ENCODE data around the gene CNNM2.

Gene CNNM2

GRCh38 chr10:102917962-102918816 lies at the start of gene CNNM2:
TSS of gene CNNM2 (plus strand) at chr10:102918294. CDS start at chr10:102918481, 187 bp downstream.
- no peaks in the 10 kb centered on the region for H3K36me3 ChIP-seq (ENCODE audit: control insufficient read depth, insufficient read depth, low read length)
- H3K9me3 ChIP-seq (ENCODE audit: control insufficient read depth, insufficient read depth, low read depth, low read length): no peaks in the 10 kb centered on the region
- H3K4me3 ChIP-seq (ENCODE audit: low read depth, low read length): peak within 1 kb of the TSS; percentile 99
- peak within 1 kb of the TSS; percentile 90 for H3K9ac ChIP-seq (ENCODE audit: low read length)
- peaks cover 14% of the 10 kb centered on the region; the same call in 1 of the 2 replicates for H3K4me1 ChIP-seq (ENCODE audit: control insufficient read depth, insufficient read depth, low read length)
- peak within 1 kb of the TSS; percentile 86 for H3K27ac ChIP-seq (ENCODE audit: low read depth, low read length)
- peaks cover 26% of the 10 kb centered on the region for H3K27me3 ChIP-seq (ENCODE audit: control insufficient read depth, insufficient read depth, low read length)

- no peaks in the 10 kb centered on the region for H3K27me3 ChIP-seq (ENCODE audit: control insufficient read depth, insufficient read depth, low read length)
- peaks cover 13% of the 10 kb centered on the region for H3K4me1 ChIP-seq (ENCODE audit: control insufficient read depth, insufficient read depth, low read length)
- H3K27ac ChIP-seq (ENCODE audit: low read depth, low read length): no peak overlapping the region
- no peaks in the 10 kb centered on the region for H3K36me3 ChIP-seq (ENCODE audit: control insufficient read depth, insufficient read depth, low read length)
- H3K4me3 ChIP-seq (ENCODE audit: low read depth, low read length): peak overlapping the region; percentile 74
- H3K9me3 ChIP-seq (ENCODE audit: control insufficient read depth, insufficient read depth, low read depth, low read length): no peaks in the 10 kb centered on the region
- H3K9ac ChIP-seq (ENCODE audit: low read length): peak overlapping the region; percentile 14
Measured at GRCh38 chr10:102868911-102869257, 49.2 kb upstream of the CNNM2 start.

GRCh38 chr10:102869258-102870198 lies 48.6 kb upstream of the CNNM2 start, which contains the start of gene AS3MT:
TSS of gene AS3MT (plus strand) at chr10:102869470. CDS start at chr10:102869593, 123 bp downstream.
- Histone ChIP-seq H3K9ac (ENCODE audit: low read length) (peak within 1 kb of the TSS; percentile 64), H3K4me3 (ENCODE audit: low read depth, low read length) (peak within 1 kb of the TSS; percentile 74), H3K36me3 (ENCODE audit: control insufficient read depth, insufficient read depth, low read length) (no peaks in the 10 kb centered on the region), H3K27me3 (ENCODE audit: control insufficient read depth, insufficient read depth, low read length) (no peaks in the 10 kb centered on the region), H3K4me1 (ENCODE audit: control insufficient read depth, insufficient read depth, low read length) (peaks cover 13% of the 10 kb centered on the region), H3K27ac (ENCODE audit: low read depth, low read length) (no peak within 1 kb of the TSS), H3K9me3 (ENCODE audit: control insufficient read depth, insufficient read depth, low read depth, low read length) (no peaks in the 10 kb centered on the region)

- Histone ChIP-seq H3K9me3 (ENCODE audit: control insufficient read depth, insufficient read depth, low read depth, low read length) (no peaks in the 10 kb centered on the region), H3K4me1 (ENCODE audit: control insufficient read depth, insufficient read depth, low read length) (peaks cover 13% of the 10 kb centered on the region), H3K36me3 (ENCODE audit: control insufficient read depth, insufficient read depth, low read length) (no peaks in the 10 kb centered on the region), H3K27me3 (ENCODE audit: control insufficient read depth, insufficient read depth, low read length) (no peaks in the 10 kb centered on the region), H3K27ac (ENCODE audit: low read depth, low read length) (no peak overlapping the region), H3K4me3 (ENCODE audit: low read depth, low read length) (peak overlapping the region; percentile 74), H3K9ac (ENCODE audit: low read length) (peak overlapping the region; percentile 64)
Measured at GRCh38 chr10:102870221-102870620, 47.9 kb upstream of the CNNM2 start.

- H3K4me1 ChIP-seq (ENCODE audit: control insufficient read depth, insufficient read depth, low read length): peaks cover 13% of the 10 kb centered on the region
- H3K27me3 ChIP-seq (ENCODE audit: control insufficient read depth, insufficient read depth, low read length): no peaks in the 10 kb centered on the region
- no peaks in the 10 kb centered on the region for H3K9me3 ChIP-seq (ENCODE audit: control insufficient read depth, insufficient read depth, low read depth, low read length)
- no peak overlapping the region for H3K27ac ChIP-seq (ENCODE audit: low read depth, low read length)
- no peak overlapping the region for H3K4me3 ChIP-seq (ENCODE audit: low read depth, low read length)
- peaks cover 4% of the 10 kb centered on the region; the same call in 1 of the 2 replicates for H3K36me3 ChIP-seq (ENCODE audit: control insufficient read depth, insufficient read depth, low read length)
- H3K9ac ChIP-seq (ENCODE audit: low read length): no peak overlapping the region
Measured at GRCh38 chr10:102872163-102872562, 45.9 kb upstream of the CNNM2 start.

- H3K36me3 ChIP-seq (ENCODE audit: control insufficient read depth, insufficient read depth, low read length): peaks cover 13% of the 10 kb centered on the region
- H3K27ac ChIP-seq (ENCODE audit: low read depth, low read length): no peak overlapping the region
- H3K4me3 ChIP-seq (ENCODE audit: low read depth, low read length): no peak overlapping the region
- no peaks in the 10 kb centered on the region for H3K4me1 ChIP-seq (ENCODE audit: control insufficient read depth, insufficient read depth, low read length)
- H3K9me3 ChIP-seq (ENCODE audit: control insufficient read depth, insufficient read depth, low read depth, low read length): no peaks in the 10 kb centered on the region
- no peak overlapping the region for H3K9ac ChIP-seq (ENCODE audit: low read length)
- H3K27me3 ChIP-seq (ENCODE audit: control insufficient read depth, insufficient read depth, low read length): no peaks in the 10 kb centered on the region
Measured at GRCh38 chr10:102876747-102877153, 41.3 kb upstream of the CNNM2 start.

- H3K27ac ChIP-seq (ENCODE audit: low read depth, low read length): no peak overlapping the region
- H3K9me3 ChIP-seq (ENCODE audit: control insufficient read depth, insufficient read depth, low read depth, low read length): no peaks in the 10 kb centered on the region
- no peak overlapping the region for H3K9ac ChIP-seq (ENCODE audit: low read length)
- no peaks in the 10 kb centered on the region for H3K27me3 ChIP-seq (ENCODE audit: control insufficient read depth, insufficient read depth, low read length)
- no peak overlapping the region for H3K4me3 ChIP-seq (ENCODE audit: low read depth, low read length)
- peaks cover 13% of the 10 kb centered on the region for H3K36me3 ChIP-seq (ENCODE audit: control insufficient read depth, insufficient read depth, low read length)
- no peaks in the 10 kb centered on the region for H3K4me1 ChIP-seq (ENCODE audit: control insufficient read depth, insufficient read depth, low read length)
Measured at GRCh38 chr10:102878629-102879028, 39.5 kb upstream of the CNNM2 start.

- H3K9ac ChIP-seq (ENCODE audit: low read length): no peak overlapping the region
- H3K36me3 ChIP-seq (ENCODE audit: control insufficient read depth, insufficient read depth, low read length): peaks cover 13% of the 10 kb centered on the region
- H3K27ac ChIP-seq (ENCODE audit: low read depth, low read length): no peak overlapping the region
- no peaks in the 10 kb centered on the region for H3K9me3 ChIP-seq (ENCODE audit: control insufficient read depth, insufficient read depth, low read depth, low read length)
- H3K4me3 ChIP-seq (ENCODE audit: low read depth, low read length): no peak overlapping the region
- no peaks in the 10 kb centered on the region for H3K4me1 ChIP-seq (ENCODE audit: control insufficient read depth, insufficient read depth, low read length)
- H3K27me3 ChIP-seq (ENCODE audit: control insufficient read depth, insufficient read depth, low read length): no peaks in the 10 kb centered on the region
Measured at GRCh38 chr10:102880256-102880655, 37.8 kb upstream of the CNNM2 start.

- no peaks in the 10 kb centered on the region for H3K4me1 ChIP-seq (ENCODE audit: control insufficient read depth, insufficient read depth, low read length)
- no peak overlapping the region for H3K9ac ChIP-seq (ENCODE audit: low read length)
- no peaks in the 10 kb centered on the region for H3K27me3 ChIP-seq (ENCODE audit: control insufficient read depth, insufficient read depth, low read length)
- no peak overlapping the region for H3K27ac ChIP-seq (ENCODE audit: low read depth, low read length)
- no peaks in the 10 kb centered on the region for H3K9me3 ChIP-seq (ENCODE audit: control insufficient read depth, insufficient read depth, low read depth, low read length)
- H3K4me3 ChIP-seq (ENCODE audit: low read depth, low read length): no peak overlapping the region
- H3K36me3 ChIP-seq (ENCODE audit: control insufficient read depth, insufficient read depth, low read length): no peaks in the 10 kb centered on the region; the same call in 1 of the 2 replicates
Measured at GRCh38 chr10:102888048-102888447, 30.0 kb upstream of the CNNM2 start.

- Histone ChIP-seq H3K9ac (ENCODE audit: low read length) (no peak overlapping the region), H3K4me3 (ENCODE audit: low read depth, low read length) (no peak overlapping the region), H3K4me1 (ENCODE audit: control insufficient read depth, insufficient read depth, low read length) (peaks cover 4% of the 10 kb centered on the region; the same call in 1 of the 2 replicates), H3K27ac (ENCODE audit: low read depth, low read length) (no peak overlapping the region; the same call in 1 of the 2 replicates), H3K27me3 (ENCODE audit: control insufficient read depth, insufficient read depth, low read length) (no peaks in the 10 kb centered on the region), H3K9me3 (ENCODE audit: control insufficient read depth, insufficient read depth, low read depth, low read length) (no peaks in the 10 kb centered on the region), H3K36me3 (ENCODE audit: control insufficient read depth, insufficient read depth, low read length) (peaks cover 4% of the 10 kb centered on the region; the same call in 1 of the 2 replicates)
Measured at GRCh38 chr10:102894466-102895213, 23.5 kb upstream of the CNNM2 start.
